ENCODE results near the gene PRKG1.

PRKG1 gene

DNA sequence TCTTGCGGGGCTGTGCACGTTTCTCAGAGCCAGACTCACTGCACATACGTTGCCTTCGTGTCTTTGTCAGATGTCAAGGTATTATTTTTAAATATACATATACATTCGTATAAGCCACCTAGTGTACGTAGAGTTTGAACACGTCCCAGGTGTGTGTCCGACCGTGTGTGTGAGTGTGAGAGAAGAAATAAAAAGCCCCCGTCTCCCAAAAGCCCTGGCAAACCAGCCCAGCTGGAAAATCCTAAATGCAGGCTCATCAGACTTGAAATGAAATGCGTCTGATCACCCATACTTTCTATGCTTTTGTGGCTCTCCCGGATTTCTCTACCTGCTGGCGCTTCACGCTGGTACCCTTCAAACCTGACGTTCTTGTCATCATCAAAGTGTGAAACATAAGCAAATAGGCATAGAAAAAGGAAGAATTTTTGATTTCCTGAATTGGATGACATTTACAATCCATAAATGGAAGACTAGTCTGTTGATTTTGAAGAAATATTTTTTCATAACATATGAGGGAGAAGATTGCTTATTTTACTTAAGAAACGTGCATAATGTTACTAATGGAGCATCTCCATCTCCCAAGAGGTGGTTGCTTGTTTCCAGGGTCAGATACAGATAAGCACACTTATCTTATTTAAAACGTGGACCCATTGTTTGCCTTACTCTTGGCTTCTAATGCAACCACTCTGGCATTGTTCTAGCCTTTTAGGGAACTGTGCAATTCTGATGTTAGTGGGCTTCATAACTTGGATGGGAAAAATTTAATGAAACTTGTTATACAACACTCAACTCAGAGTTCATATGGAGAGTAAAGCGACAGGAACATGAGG is 971 bp downstream of the PRKG1 start:
- DNase-seq (ENCODE audit: extremely low spot score, insufficient read length, low read depth): no peak
- FAIRE-seq: no peak

GRCh38 chr10:51075873-51076229 is 1.6 kb downstream of the PRKG1 start:
- FAIRE-seq (no peak), DNase-seq (ENCODE audit: extremely low spot score, insufficient read length, low read depth) (no peak)

GRCh38 chr10:51076299-51076841 is 2.1 kb downstream of the PRKG1 start:
- DNase-seq (ENCODE audit: extremely low spot score, insufficient read length, low read depth): no peak
- FAIRE-seq: no peak

- DNase-seq (ENCODE audit: extremely low spot score, insufficient read length, low read depth) (no peak), FAIRE-seq (no peak)
Observed at GRCh38 chr10:51077074-51077473, 2.8 kb downstream of the PRKG1 start.

- no peak for DNase-seq (ENCODE audit: extremely low spot score, insufficient read length, low read depth)
- no peak for FAIRE-seq
Observed at GRCh38 chr10:51077507-51077906, 3.2 kb downstream of the PRKG1 start.

GRCh38 chr10:51079331-51079730 is 5.0 kb downstream of the PRKG1 start:
- no peak for DNase-seq (ENCODE audit: extremely low spot score, insufficient read length, low read depth)
- FAIRE-seq: no peak

DNA sequence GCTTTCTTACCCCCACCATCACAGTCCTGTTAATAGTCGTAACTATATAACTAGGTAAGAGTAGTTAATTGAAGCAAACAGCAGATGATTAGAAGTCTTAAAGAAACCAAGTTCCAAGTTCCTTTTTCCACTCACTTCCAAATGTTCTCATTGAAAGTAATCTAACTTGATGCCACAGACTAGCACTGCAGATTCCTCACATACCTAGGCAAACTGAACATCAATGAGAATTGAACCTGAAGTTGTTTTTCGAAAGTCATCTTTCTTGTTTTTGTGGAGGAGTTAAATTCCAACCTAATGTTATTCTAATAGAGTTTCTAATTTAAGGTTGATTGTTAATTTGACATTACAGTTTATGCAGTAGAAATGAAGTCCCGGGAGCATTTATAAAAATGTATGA is 5.5 kb downstream of the PRKG1 start:
- DNase-seq (ENCODE audit: extremely low spot score, insufficient read length, low read depth) (no peak), FAIRE-seq (no peak)

DNA sequence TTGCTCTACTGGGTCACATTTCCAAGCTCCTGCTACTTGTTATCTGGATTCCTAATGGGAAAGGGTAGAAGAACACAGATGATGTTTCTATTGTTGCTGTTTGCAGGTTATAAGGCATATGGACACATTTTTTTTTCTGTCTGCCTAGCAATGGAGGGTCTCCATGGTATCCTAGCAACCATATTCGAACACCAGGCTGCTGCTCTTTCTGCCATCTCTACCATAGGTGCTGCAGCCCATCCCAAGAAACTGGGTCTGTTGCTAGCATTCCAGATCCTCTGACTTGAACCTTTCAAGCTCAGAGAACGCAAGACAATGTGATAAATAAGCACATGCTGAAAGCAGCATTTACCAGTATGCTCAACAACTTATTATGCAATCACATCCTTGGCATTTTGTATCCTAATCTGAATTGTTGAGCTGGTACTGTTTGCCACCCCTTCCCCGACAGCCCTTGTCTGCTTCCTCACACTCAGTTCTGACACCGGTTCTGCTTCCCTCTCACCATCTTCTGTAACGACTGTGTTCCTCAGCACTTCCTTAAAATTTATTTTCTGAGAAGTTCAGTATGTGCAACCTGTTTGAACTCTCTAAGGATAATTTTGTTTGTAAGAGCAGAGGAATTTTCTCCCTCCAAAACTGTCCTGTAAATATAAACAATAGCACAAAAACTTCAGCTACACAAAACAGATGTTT is 6.2 kb downstream of the PRKG1 start:
- DNase-seq (ENCODE audit: extremely low spot score, insufficient read length, low read depth) (no peak), FAIRE-seq (no peak)

GRCh38 chr10:51082857-51083256 is 8.6 kb downstream of the PRKG1 start:
- DNase-seq (ENCODE audit: extremely low spot score, insufficient read length, low read depth) (no peak), FAIRE-seq (no peak)

DNA sequence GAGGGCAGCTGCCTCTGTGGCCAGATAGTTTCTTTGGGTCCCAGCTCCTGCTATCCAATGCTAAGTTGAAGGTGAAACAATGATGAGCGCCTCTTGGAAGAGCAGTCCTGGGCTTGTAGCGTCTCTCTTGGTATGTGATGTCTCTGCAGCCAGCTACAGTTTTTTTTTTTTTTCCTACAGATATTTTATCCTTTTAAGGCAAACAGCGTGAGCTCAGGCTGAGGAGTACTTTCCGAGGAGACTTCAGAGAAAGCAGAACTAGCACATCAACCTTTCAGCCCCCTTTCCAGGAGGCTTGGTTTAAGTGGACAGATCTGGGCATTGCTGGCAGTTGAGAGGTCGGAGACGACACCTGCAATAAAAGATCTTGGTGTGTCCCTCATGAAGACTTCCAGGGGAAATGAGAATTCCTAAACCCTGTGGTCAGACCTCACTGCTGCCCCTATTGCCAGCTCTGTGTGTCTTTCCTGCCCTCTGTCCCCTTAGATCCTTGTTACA is 9.1 kb downstream of the PRKG1 start:
- no peak for FAIRE-seq
- no peak for DNase-seq (ENCODE audit: extremely low spot score, insufficient read length, low read depth)

DNA sequence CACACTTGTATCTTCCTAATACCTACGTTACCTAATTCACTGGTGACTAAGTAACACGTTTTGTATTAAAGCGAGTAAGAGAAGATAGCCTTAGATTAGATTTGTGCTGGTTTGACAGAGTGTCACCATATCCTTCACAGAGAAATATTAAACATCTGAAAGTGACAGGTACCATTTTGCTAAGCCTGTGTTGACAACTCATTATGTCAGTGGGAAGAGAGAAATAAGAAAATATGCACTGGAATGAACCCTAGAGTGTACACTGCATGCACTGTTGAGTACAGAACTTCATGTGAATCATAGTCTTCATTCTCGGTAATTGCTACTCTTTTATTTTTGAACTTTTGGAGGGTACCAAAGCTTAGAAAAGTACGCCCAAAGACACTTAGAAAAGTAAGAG is 10.9 kb downstream of the PRKG1 start:
- no peak for FAIRE-seq
- no peak for DNase-seq (ENCODE audit: extremely low spot score, insufficient read length, low read depth)

GRCh38 chr10:51086710-51087109 is 12.4 kb downstream of the PRKG1 start:
- no peak for FAIRE-seq
- DNase-seq (ENCODE audit: extremely low spot score, insufficient read length, low read depth): no peak

DNA sequence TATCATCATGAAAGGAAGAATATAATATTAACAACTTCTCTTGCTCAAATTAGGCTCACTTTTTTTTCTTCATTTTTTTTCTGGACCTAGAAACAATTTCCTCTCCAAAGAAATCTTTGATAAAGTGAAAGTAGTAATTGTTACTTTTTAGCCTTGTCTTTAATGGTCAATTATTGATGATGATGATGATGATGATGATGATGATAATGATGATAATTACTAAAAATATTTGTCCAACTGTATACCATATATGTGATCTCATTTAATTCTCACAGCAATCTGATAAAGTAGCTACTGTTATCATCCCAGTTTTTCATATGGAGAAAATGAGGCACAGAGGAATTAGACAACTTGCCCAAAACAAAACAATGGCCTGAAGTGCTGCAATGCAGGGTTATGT is 12.8 kb downstream of the PRKG1 start:
- no peak for DNase-seq (ENCODE audit: extremely low spot score, insufficient read length, low read depth)
- no peak for FAIRE-seq

GRCh38 chr10:51090190-51090589 is 15.9 kb downstream of the PRKG1 start:
- DNase-seq (ENCODE audit: extremely low spot score, insufficient read length, low read depth) (no peak), FAIRE-seq (no peak)

GRCh38 chr10:51092402-51092801 is 18.1 kb downstream of the PRKG1 start:
- FAIRE-seq (no peak), DNase-seq (ENCODE audit: extremely low spot score, insufficient read length, low read depth) (no peak)

DNA sequence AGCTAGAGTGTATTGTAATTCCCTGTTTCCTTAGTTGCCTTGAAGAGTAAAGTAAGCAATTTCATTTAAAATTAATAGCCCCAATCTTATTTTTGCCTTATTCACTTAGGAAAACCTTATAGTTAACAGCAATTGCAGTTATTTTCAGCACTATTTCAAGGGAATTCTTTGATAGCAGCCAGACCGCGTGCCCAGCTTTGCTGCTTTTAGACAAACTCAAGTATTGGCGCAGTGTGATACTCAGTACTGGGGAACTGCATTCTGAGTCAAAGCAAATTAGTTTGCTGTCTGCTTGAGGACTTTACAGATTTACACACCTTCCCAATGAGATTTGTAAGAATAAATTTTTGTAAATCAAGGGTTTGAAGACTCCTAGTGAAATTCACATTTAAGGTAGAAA is 21.2 kb downstream of the PRKG1 start:
- DNase-seq (ENCODE audit: extremely low spot score, insufficient read length, low read depth) (no peak), FAIRE-seq (no peak)

GRCh38 chr10:51097546-51097945 is 23.3 kb downstream of the PRKG1 start:
- DNase-seq (ENCODE audit: extremely low spot score, insufficient read length, low read depth): no peak

GRCh38 chr10:51100221-51100620 is 25.9 kb downstream of the PRKG1 start:
- DNase-seq (ENCODE audit: extremely low spot score, insufficient read length, low read depth) (no peak), FAIRE-seq (no peak)

More at GRCh38 chr10:51097546-51097945, 23.3 kb downstream of the PRKG1 start:
- FAIRE-seq: no peak

DNA sequence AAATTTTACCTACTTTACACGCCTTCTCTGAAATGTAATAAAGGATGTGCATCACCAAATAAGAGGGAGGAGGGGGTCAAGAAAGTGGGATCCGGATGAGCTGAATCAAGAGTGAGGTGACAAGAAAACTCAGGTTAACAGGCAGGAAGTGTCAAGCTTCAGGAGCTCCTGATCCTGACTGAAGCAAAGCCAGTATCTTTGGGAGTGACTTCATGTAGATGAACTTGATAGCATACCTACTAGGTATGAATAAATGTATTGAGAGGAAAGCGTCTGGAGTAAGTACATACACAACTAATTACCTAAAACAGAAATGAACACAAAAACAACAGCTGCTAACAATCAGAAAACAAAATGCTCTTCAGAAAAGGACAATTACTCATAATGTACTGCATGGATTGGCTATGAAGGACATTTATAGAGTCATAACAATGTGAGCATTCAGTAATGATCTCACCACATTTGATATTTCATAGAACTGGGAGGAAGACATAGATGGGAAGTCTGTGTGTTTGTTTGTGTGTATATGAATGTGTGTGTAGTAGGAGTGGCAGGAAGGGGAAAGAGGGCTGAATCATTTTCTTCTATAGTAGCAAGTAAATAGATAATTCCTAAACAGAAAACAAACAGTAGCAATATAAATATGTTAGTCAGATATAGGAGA is 29.4 kb downstream of the PRKG1 start:
- no peak for FAIRE-seq
- DNase-seq (ENCODE audit: extremely low spot score, insufficient read length, low read depth): no peak

- FAIRE-seq: no peak
- DNase-seq (ENCODE audit: extremely low spot score, insufficient read length, low read depth): no peak
Observed at GRCh38 chr10:51106311-51106945, 32.1 kb downstream of the PRKG1 start.

All from GM18507 (cell line).